Hepatocyte (in vitro differentiated cells): ENCODE measurements around the gene METTL23. TPM values are rescaled to one million over a fixed set of nuclear protein-coding genes. Genes with fewer than 3 reads are reported as not detected.

ENCODE experiments used
- DNase-seq: peaks from one replicate; pipeline ENCODE4 v3.0.0-alpha.2; 2016; ENCODE audit warnings: low spot score
- H2AFZ ChIP-seq: fragments of 200-600 bp; sonication (generic); 2 replicates; pipeline ENCODE4 v1.6.0; 2016; ENCODE audit warnings: antibody characterized with exemption, mild to moderate bottlenecking
- H3K27ac ChIP-seq: fragments of 200-600 bp; sonication (generic); 2 replicates; pipeline ENCODE4 v1.5.1; 2016; ENCODE audit warnings: mild to moderate bottlenecking
- H3K27me3 ChIP-seq: fragments of 200-600 bp; sonication (generic); 2 replicates; pipeline ENCODE4 v1.6.1; 2016
- H3K36me3 ChIP-seq: fragments of 200-600 bp; sonication (generic); replicated peaks from 2 replicates; pipeline ENCODE4 v1.5.1; 2016; ENCODE audit warnings: low read depth; ENCODE audit not compliant: insufficient read depth
- H3K4me1 ChIP-seq: fragments of 200-600 bp; sonication (generic); 2 replicates; pipeline ENCODE4 v1.5.1; 2016; ENCODE audit warnings: mild to moderate bottlenecking, moderate library complexity; ENCODE audit not compliant: insufficient read depth
- H3K4me2 ChIP-seq: fragments of 200-600 bp; sonication (generic); 2 replicates; pipeline ENCODE4 v1.6.0; 2016
- H3K4me3 ChIP-seq: fragments of 200-600 bp; sonication (generic); 2 replicates; pipeline ENCODE4 v1.5.1; 2016; ENCODE audit warnings: mild to moderate bottlenecking
- H3K79me2 ChIP-seq: fragments of 200-600 bp; sonication (generic); 2 replicates; pipeline ENCODE4 v1.6.0; 2017; ENCODE audit warnings: mild to moderate bottlenecking
- H3K9me2 ChIP-seq: fragments of 200-600 bp; sonication (generic); replicated peaks from 2 replicates; pipeline ENCODE4 v1.6.0; 2017; ENCODE audit warnings: mild to moderate bottlenecking; ENCODE audit not compliant: insufficient read depth
- H3K9me3 ChIP-seq: fragments of 200-600 bp; sonication (generic); 2 replicates; pipeline ENCODE4 v1.5.1; 2016; ENCODE audit warnings: low read depth, mild to moderate bottlenecking
- H4K20me1 ChIP-seq: fragments of 200-600 bp; sonication (generic); 2 replicates; pipeline ENCODE4 v1.6.0; 2016; ENCODE audit warnings: mild to moderate bottlenecking; ENCODE audit not compliant: insufficient read depth, poor library complexity, severe bottlenecking
- EZH2 ChIP-seq: fragments of 200-600 bp; sonication (generic); IDR thresholded peaks from 2 replicates; pipeline ENCODE4 v1.6.1; 2016; ENCODE audit warnings: antibody characterized with exemption, mild to moderate bottlenecking, borderline replicate concordance
- EZH2phosphoT487 ChIP-seq: fragments of 200-600 bp; sonication (generic); IDR thresholded peaks from one replicate; pipeline ENCODE4 v1.6.1; 2018; ENCODE audit warnings: antibody characterized with exemption, mild to moderate bottlenecking, low read depth, moderate library complexity; ENCODE audit not compliant: unreplicated experiment, severe bottlenecking
- WGBS: methylation state at CpG from one replicate; pipeline ENCODE4 v1.1.6; 2016; ENCODE audit warnings: low lambda C conversion rate; ENCODE audit errors: missing lambda C conversion rate; 5-methylcytosine and 5-hydroxymethylcytosine counted together
- polyA plus RNA-seq: library from polyadenylated mRNA; unstranded; fragments of >200 nt; fragmentation: Nextera tagmentation; extraction: Ambion mirVana; gene quantifications from 2 replicates; pipeline ENCODE4 v1.2.1, GENCODE V29; 2016
- total RNA-seq: library from RNA; depleted of rRNA; stranded (reverse); fragments of >200 nt; gene quantifications from 2 replicates; pipeline ENCODE4 v1.2.3, GENCODE V29; 2014
- TF ChIP-seq, protein P1 (sequence below): fragments of 200-600 bp; sonication (generic); IDR thresholded peaks from 2 replicates; pipeline ENCODE4 v1.5.1; 2016; ENCODE audit warnings: antibody characterized with exemption, mild to moderate bottlenecking; ENCODE audit not compliant: poor library complexity

Gene METTL23
- total and polyA plus RNA-seq, 2 experiments from 2014 or later: 36.6 to 56.5 TPM

DNA sequence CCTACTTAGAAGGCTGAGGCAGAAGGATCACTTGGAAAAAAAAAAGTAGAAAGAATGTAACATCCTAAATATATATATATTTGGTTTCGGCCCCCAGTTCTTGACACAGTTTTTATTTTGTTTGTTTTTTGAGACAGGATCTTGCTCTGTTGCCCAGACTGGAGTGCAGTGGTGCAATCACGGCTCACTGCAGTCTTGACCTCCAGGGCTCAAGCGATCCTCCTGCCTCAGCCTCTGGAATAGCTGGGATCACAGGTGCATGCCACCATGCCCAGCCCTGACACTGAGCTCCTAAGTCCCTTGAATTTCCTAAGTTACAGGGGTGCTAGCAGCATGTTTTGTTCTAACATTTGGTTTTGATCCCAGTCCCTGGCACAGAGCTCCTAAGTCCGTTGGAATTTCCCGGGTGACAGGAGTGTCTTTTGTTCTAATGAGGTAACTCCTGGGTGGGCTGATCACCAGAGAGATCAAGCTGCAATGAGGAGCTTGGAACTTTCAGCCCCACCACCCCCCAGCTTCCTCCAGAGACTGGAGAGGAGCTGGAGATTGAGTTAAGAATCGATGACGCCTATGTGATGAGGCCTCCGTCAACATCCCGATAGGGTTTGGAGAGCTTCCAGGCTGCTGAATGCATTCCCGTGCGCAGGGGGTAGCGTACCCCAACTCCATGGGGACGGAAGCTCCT is 35.9 kb upstream of the METTL23 start:
- Histone ChIP-seq H3K9me2 (no peaks in the 10 kb centered on the region), H3K36me3 (no peaks in the 10 kb centered on the region), H3K27me3 (no peaks in the 10 kb centered on the region), H3K9me3 (no peaks in the 10 kb centered on the region), H3K4me1 (peaks cover 27% of the 10 kb centered on the region), H2AFZ (no peak overlapping the region), H4K20me1 (no peaks in the 10 kb centered on the region), H3K79me2 (peaks cover 50% of the 10 kb centered on the region), H3K27ac (no peak overlapping the region), H3K4me2 (no peak overlapping the region), H3K4me3 (no peak overlapping the region)
- no peak for DNase-seq
- TF ChIP-seq, protein P1, sequence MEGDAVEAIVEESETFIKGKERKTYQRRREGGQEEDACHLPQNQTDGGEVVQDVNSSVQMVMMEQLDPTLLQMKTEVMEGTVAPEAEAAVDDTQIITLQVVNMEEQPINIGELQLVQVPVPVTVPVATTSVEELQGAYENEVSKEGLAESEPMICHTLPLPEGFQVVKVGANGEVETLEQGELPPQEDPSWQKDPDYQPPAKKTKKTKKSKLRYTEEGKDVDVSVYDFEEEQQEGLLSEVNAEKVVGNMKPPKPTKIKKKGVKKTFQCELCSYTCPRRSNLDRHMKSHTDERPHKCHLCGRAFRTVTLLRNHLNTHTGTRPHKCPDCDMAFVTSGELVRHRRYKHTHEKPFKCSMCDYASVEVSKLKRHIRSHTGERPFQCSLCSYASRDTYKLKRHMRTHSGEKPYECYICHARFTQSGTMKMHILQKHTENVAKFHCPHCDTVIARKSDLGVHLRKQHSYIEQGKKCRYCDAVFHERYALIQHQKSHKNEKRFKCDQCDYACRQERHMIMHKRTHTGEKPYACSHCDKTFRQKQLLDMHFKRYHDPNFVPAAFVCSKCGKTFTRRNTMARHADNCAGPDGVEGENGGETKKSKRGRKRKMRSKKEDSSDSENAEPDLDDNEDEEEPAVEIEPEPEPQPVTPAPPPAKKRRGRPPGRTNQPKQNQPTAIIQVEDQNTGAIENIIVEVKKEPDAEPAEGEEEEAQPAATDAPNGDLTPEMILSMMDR: no peak
- TF ChIP-seq EZH2phosphoT487 (no peak), EZH2 (no peak)
- 95% methylated on average over 13 of the region's 13 CpGs for WGBS

DNA sequence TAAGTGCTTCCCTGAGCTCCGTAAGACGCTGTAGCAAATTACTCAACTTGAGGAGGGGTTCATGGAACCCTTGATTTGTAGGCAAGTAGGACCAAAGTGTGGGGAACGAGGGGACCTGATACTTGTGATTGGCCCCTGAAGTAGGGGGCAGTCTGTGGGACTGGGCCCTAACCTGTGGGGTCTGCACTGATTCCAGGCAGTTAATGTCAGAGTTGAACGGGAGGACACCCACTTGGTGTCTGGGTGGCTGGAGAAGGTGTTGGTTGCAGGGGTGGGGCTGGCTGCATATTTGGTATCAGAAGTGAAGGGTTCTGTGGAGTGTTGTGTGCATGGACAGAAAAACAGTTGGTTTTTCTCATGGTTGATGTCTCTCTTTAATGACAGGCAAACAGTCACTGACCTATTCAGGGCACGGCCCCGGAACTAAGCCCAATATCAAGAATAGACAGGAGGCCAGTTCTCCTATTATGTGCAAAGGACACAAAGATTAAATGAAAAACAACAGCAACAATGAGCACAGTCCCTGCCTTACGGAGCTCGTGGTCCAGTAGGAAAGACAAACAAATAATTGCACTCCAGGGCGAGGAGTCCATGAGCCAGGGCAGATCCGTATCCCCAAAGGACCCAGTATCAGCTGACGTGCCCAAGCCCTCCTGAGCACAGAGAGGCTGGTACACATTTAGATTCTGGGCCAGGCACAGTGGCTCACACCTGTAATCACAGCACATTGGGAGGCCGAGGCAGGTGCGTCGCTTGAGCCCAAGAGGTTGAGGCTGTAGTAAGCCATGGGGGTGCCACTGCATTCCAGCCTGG is 35.1 kb upstream of the METTL23 start:
- Histone ChIP-seq H3K9me3 (no peaks in the 10 kb centered on the region), H3K9me2 (no peaks in the 10 kb centered on the region), H3K27ac (no peak overlapping the region), H3K4me2 (no peak overlapping the region), H2AFZ (no peak overlapping the region), H3K36me3 (no peaks in the 10 kb centered on the region), H4K20me1 (no peaks in the 10 kb centered on the region), H3K4me3 (no peak overlapping the region), H3K27me3 (no peaks in the 10 kb centered on the region), H3K4me1 (peaks cover 27% of the 10 kb centered on the region), H3K79me2 (peaks cover 56% of the 10 kb centered on the region)
- no peak for TF ChIP-seq EZH2
- TF ChIP-seq, protein P1: no peak
- TF ChIP-seq EZH2phosphoT487: no peak
- DNase-seq: no peak
- 87% methylated on average over 14 of the region's 14 CpGs for whole genome bisulfite sequencing

DNA sequence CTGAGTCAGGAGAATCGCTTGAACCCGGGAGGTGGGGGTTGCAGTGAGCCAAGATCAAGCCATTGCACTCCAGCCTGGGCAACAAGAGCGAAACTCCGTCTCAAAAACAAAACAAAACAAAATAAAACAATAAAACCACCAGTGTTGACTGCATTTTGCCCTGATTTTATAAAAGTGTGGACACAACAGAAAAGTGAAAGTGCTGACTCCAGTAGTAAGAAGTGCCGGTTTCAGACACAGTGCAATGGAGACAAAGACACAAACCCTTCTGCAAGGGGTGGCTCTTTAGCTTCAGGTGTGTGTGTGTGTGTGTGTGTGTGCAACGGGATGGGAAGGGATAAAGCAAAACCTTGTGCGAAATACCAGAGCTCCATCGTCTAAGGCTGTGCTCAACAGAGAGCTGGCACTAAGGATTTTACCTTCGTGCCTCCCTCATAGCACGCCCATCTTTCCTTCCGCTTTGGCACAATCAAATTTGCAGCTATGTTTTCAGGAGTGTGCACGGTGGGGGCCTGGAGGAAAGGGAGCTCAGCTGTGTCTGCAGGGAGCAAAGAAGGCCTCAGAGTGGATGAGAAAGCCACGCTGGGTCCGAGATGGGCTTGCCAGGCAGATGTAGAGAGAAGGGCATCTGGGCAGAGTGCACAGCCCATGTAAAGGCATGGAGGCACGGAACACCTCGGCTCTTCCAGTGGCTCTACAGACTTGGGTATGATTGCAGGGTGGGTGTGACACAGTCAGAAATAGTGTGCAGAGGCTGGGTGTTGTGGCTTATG is 31.4 kb upstream of the METTL23 start:
- no peak overlapping the region for H3K4me3 ChIP-seq
- no peaks in the 10 kb centered on the region for H3K9me2 ChIP-seq
- H3K36me3 ChIP-seq: no peaks in the 10 kb centered on the region
- WGBS: 93% methylated on average over 16 of the region's 16 CpGs
- peaks cover 3% of the 10 kb centered on the region for H4K20me1 ChIP-seq
- TF ChIP-seq, protein P1: no peak
- TF ChIP-seq EZH2phosphoT487 (no peak), EZH2 (no peak)
- H3K4me1 ChIP-seq: peaks cover 18% of the 10 kb centered on the region
- no peak overlapping the region for H3K27ac ChIP-seq
- no peak for DNase-seq
- H2AFZ ChIP-seq: no peak overlapping the region
- H3K4me2 ChIP-seq: no peak overlapping the region
- H3K9me3 ChIP-seq: no peaks in the 10 kb centered on the region
- H3K79me2 ChIP-seq: peaks cover 80% of the 10 kb centered on the region
- no peaks in the 10 kb centered on the region for H3K27me3 ChIP-seq
